Non-pigmented ciliary epithelial cell (primary cell): ENCODE results near the gene LAX1.
"Not testable (repeated sequence)": the region's sequence is repeated elsewhere in the genome, so short reads cannot be mapped to it uniquely, and the experiment has no call there.

ENCODE experiments used
- DNase-seq: peaks from one replicate; pipeline ENCODE4 v3.0.0-alpha.2; 2010; ENCODE audit warnings: low read depth

The LAX1 gene, protein sequence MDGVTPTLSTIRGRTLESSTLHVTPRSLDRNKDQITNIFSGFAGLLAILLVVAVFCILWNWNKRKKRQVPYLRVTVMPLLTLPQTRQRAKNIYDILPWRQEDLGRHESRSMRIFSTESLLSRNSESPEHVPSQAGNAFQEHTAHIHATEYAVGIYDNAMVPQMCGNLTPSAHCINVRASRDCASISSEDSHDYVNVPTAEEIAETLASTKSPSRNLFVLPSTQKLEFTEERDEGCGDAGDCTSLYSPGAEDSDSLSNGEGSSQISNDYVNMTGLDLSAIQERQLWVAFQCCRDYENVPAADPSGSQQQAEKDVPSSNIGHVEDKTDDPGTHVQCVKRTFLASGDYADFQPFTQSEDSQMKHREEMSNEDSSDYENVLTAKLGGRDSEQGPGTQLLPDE

GRCh38 chr1:203765029-203765837 lies at the start of gene LAX1:
LAX1 (plus strand) TSS chr1:203765183; CDS start chr1:203765566, 383 bp downstream.
- no peak for DNase-seq

GRCh38 chr1:203717120-203717519 lies 47.9 kb upstream of the LAX1 start:
- no peak for DNase-seq

- no peak for DNase-seq
Observed at GRCh38 chr1:203720242-203720641, 44.7 kb upstream of the LAX1 start.

DNA sequence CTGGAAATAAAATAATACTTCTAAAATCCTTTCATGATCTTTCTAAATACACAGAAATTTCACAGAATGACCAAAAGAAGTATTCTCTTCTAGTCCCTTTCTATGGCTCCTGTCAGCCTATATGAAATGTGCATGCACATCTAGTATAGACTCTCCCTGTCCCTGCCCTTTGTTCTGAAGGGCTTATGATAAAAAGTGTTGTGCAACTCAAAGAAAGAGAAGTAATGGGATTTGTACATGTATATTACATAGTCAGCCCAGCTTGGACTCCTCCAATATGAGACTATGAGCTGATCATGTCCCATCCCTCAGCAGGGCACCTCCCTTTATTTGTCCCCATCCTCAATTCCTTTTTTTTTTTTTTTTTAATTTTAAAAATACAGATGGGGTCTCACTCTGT lies 42.1 kb upstream of the LAX1 start:
- no peak for DNase-seq

DNA sequence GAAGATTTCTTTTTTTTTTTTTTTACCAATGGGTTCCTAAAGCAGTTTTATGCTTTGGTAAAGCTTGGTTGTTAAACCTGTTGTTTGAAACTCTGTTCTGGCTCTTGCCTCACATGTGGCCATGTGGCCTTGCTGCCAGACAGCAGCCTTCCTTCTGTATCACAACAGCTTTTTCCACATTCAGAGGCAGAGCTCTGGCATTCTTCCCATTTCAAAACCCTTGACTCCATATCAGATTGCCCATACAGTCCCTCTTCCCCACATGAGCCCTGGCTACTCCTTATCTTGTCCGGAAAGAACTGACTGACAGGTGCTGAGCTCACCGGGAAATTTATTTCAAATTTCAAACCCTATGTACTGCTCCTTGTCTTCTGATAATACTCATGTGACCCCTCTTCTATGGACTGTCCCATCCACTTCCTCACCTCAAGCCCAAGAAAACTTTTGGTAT lies 38.5 kb upstream of the LAX1 start:
- no peak for DNase-seq

DNA sequence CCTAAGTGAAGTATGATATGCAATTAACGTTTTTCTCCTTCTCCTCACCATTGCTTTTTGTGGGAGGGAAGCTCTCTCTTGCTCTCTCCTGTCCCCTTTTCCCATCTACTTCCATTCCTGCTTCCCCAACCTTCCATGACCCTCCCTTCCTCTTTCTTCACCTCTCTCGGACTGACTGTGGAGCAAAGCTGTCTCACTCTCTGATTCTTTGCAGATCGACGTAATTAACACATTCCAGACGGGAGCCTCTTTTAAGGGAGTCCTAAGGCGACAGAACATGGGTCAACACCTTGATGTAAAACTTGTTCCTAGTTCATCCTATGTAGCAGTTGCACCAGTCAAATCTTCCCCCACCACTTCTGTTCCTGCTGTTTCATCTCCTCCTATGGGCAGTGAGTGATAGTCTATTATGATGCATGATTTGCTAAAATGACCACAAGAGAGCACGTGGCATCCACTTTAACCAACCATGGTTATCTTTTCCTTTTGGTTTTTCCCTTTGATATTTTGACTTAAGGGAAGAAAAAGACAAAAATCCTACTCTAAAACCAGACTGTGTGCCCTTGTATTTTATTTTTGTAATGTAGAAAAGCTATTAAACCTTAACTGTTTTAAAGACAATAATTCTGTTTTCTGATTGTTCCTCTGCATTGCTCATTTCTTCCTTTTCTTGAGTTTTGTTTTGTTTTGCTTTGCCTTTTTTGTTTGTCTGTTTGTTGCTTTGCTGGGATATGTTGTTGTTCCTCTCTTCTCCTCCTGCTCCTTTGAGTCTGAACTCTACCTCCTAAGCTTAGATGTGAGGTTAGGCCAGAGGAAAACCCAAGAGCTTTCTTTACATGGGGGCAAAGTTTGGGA lies 31.7 kb upstream of the LAX1 start:
- no peak for DNase-seq

DNA sequence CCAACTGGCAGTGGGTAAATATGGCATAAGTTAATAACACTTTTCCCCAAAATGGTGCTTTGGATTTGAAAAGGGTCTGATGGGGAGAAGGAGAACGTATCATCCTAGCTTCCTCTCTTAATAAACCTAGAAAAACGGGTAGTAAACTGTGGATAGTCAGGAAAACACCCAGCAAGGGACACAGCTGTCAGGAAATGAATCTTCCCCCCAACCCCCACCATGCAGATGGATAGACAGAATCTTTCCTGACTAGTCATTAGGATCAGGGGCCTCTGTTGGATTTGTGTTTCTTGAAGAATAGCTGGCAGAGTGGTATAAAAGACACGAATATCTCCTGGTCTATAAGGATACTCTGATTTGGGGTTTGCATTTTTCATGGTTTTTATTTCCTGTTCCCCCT lies 22.5 kb upstream of the LAX1 start:
- DNase-seq = no peak

- no peak for DNase-seq
Observed at GRCh38 chr1:203743091-203743571, 21.9 kb upstream of the LAX1 start.

DNA sequence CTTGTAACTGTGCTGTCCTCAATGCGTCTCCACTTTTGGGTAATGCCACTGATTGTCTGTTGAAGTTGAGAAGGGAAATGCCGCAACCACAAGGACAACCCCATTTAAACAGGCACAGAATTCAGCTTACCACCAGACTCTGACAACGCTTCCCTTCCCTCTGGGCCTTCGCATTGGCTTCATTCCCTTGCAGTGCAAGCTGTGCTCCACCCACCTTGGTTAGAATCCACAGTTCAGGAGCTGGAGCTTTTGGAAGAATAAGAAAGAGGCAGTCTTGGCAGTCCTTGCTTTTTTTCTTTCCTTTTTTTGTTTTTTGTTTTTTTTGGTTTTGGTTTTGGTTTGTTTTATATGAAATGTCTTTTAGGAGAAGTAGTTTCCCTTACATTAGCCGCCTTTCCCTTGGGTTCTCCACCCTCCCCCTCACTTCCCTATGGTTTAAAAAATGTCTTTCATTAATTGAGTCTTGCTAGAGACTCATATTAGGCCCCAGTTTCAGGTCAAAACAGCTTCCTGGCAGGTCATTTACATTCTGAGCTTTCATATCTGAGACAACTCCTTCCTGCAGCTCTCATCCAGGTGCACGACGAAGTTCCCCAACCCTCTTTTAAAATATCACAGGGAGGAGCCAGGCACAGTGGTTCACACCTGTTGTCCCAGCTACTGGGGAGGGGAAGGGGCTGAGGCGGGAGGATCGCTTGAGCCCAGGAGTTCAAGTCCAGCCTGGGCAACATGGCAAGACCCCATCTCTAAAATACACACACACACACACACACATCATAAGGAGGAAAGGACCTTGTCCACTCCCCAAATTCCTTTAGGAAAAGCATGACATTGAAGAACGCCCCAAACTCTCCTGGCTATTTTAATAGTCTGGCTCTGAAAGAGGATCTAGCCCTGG lies 20.7 kb upstream of the LAX1 start:
- DNase-seq = no peak

DNA sequence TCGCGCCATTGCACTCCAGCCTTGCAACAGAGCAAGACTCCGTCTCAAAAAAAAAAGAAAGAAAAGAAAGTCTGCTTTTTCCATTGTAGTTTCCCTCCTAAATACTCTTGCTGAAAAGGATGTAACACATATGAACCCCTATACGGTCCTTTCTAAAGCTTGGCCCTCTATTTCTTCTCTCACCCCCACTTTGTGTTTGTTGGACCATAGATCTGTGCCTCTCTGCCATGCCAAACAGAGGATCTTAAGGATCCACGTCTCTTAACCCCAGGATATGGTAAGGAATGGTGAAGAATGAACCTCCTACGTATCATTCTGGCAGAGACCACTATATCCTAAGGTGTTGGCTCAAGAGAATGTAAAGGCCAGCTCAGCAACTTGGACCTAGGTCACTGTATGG lies 18.7 kb upstream of the LAX1 start:
- no peak for DNase-seq

- peak; percentile 53 for DNase-seq
Observed at GRCh38 chr1:203751051-203751450, 13.9 kb upstream of the LAX1 start.

- DNase-seq = not testable (repeated sequence)
Observed at GRCh38 chr1:203751618-203752361, 13.2 kb upstream of the LAX1 start.

DNA sequence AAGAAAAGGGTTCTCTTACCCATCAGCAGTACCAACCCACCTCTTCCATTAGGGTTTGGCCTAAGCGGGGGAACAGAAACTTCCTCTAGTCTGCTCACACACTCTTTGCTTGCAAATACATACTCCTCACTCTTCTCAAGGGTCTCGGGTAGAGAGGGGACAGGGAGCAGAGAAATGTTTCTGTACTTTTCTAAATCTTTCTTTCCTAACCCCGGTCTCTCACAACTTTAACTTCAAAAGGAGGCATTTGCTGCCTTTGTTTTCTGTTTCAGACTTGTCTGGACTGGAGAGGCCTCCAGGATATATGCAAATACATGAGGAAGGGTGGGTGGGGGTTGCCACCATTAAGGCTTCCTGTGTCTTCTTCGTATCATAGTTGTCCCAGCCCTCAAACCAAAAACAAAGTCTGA lies 10.5 kb upstream of the LAX1 start:
- DNase-seq = no peak

DNA sequence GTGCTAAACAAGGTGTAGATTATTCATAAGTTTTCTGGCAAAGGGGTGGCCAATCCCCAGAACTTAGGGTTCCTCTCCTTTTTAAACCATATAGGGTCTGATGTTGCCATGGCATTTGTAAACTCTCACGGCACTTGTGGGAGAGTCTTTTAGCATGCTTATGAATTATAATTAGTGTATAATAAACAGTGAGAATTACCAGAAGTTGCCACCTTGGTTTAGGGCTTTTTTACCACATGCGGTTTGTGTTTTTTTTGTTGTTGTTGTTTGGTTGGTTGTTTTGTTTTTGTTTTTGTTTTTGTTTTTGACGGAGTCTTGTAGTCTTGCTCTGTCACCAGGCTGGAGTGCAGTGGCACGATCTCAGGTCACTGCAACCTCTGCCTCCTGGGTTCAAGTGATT lies 8.9 kb upstream of the LAX1 start:
- DNase-seq = no peak

DNA sequence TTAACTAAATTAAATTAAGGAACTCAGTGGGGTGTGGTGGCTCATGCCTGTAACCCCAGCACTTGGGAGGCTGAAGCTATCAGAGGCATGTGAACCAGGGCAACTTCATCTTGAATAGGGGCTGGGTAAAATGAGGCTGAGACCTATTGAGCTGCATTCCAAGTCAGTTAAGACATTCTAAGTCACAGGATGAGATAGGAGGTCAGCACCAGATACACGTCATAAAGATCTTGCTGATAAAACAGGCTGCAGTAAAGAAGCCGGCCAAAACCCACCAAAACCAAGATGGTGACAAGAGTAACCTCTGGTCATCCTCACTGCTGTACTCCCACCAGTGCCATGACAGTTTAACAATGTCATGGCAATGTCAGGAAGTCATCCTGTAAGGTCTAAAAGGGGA lies 6.2 kb upstream of the LAX1 start:
- DNase-seq = not testable (repeated sequence)

- DNase-seq = no peak
Observed at GRCh38 chr1:203760506-203760905, 4.5 kb upstream of the LAX1 start.

- not testable (repeated sequence) for DNase-seq
Observed at GRCh38 chr1:203761958-203762357, 3.0 kb upstream of the LAX1 start.

DNA sequence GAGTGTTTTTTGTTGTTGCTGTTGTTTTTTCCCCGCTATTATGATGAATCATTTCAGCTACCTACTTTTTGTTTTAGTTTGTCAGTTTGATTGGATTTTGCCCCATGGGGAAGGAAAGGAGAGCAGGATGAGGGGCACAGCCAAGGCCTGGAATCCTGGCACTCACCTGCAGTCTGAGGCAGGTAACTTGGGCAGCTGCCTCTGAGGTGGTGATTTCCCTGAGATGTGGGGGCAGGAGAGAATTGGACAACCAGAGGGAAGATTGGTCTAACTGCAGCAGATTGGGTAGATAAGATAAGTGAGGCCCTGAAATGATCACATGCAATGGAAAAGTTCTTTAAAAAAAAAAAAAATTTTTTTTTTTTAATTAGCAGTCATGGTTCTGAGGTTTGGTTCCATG lies 1.5 kb upstream of the LAX1 start:
- no peak for DNase-seq

- no peak for DNase-seq
Observed at GRCh38 chr1:203764105-203765028, 616 bp upstream of the LAX1 start.
